HG03159 (cell line): ENCODE measurements around the gene ALDOA.
A peak's percentile ranks its signal among the peaks of the same experiment; 100 is the strongest.

Experiments used
- ATAC-seq: cut with Tn5 transposase; IDR thresholded peaks from one replicate; pipeline ENCODE4 v1.9.1; 2021; ENCODE audit warnings: mild to moderate bottlenecking, moderate library complexity; ENCODE audit not compliant: unreplicated experiment

The ALDOA gene

GRCh38 chr16:30068750-30069610, 3.4 kb downstream of the ALDOA start:
- ATAC-seq, result no peak

- ATAC-seq, result no peak
Observed at GRCh38 chr16:30069611-30070462, 4.3 kb downstream of the ALDOA start.

GRCh38 chr16:30070490-30070889, 4.9 kb downstream of the ALDOA start:
- no peak for ATAC-seq

- ATAC-seq, result peak; percentile 66
Observed at GRCh38 chr16:30075503-30076275, 10.1 kb downstream of the ALDOA start, which contains the start of gene PPP4C. PPP4C (plus strand) TSS chr16:30075994; CDS start chr16:30076378, 384 bp downstream.

GRCh38 chr16:30076276-30076791, 10.8 kb downstream of the ALDOA start:
- peak; percentile 32 for ATAC-seq

GRCh38 chr16:30077656-30078055, 12.1 kb downstream of the ALDOA start:
- ATAC-seq, result no peak

GRCh38 chr16:30078744-30079143, 13.2 kb downstream of the ALDOA start:
- ATAC-seq, result no peak

GRCh38 chr16:30079480-30079879, 13.9 kb downstream of the ALDOA start:
- no peak for ATAC-seq

GRCh38 chr16:30082545-30083090, 17.1 kb downstream of the ALDOA start:
- ATAC-seq, result no peak

GRCh38 chr16:30083216-30084055, 17.9 kb downstream of the ALDOA start:
- ATAC-seq, result no peak

- ATAC-seq, result no peak
Observed at GRCh38 chr16:30084096-30084815, 18.7 kb downstream of the ALDOA start.

- ATAC-seq, result no peak
Observed at GRCh38 chr16:30084816-30085159, 19.2 kb downstream of the ALDOA start.

GRCh38 chr16:30085247-30085646, 19.7 kb downstream of the ALDOA start:
- no peak for ATAC-seq

- ATAC-seq, result no peak
Observed at GRCh38 chr16:30085820-30086219, 20.3 kb downstream of the ALDOA start.

- no peak for ATAC-seq
Observed at GRCh38 chr16:30086291-30087140, 21.0 kb downstream of the ALDOA start.

- no peak for ATAC-seq
Observed at GRCh38 chr16:30087181-30087898, 21.8 kb downstream of the ALDOA start.

- no peak for ATAC-seq
Observed at GRCh38 chr16:30088237-30088831, 22.8 kb downstream of the ALDOA start.
